GM12878 (cell line): Measurements from ENCODE around the gene RBM6. TPM values are rescaled to one million over a fixed set of nuclear protein-coding genes. Genes with fewer than 3 reads are reported as not detected.
A peak's percentile ranks its signal among the peaks of the same experiment; 100 is the strongest.

Experiments used
- ATAC-seq: fragments of 200-7000 bp; cut with Tn5 transposase; 3 replicates; pipeline ENCODE4 v1.9.1; 2020; ENCODE audit warnings: mild to moderate bottlenecking, moderate library complexity
- BruUV-seq: library from RNA; stranded (reverse); fragments of 400-500 nt; replicated peaks from 2 replicates; lab custom pipeline; 2021; lab: Mats Ljungman, UMichigan
- CTCF ChIA-PET: fragments of 300-600 bp; sonication (Branson Sonifier 250); formaldehyde crosslinking; extraction: SDS; loops from one replicate; lab custom pipeline; 2021; ENCODE audit warnings: inconsistent platforms; lab: Yijun Ruan, JAX
- POLR2A ChIA-PET: fragments of 350-600 bp; formaldehyde crosslinking; extraction: SDS; loops from one replicate; lab custom pipeline; 2021; ENCODE audit warnings: inconsistent platforms; lab: Charles Lee
- RAD21 ChIA-PET: fragments of 300-600 bp; sonication (Branson Sonifier 250); formaldehyde crosslinking; loops from one replicate; lab custom pipeline; 2023; ENCODE audit warnings: antibody characterized with exemption; ENCODE audit not compliant: unreplicated experiment; lab: Charles Lee
- SMC1A ChIA-PET: fragments of 300-600 bp; sonication (Branson Sonifier 250); formaldehyde crosslinking; loops from one replicate; lab custom pipeline; 2023; ENCODE audit not compliant: unreplicated experiment, uncharacterized antibody; lab: Charles Lee
- DNase-seq: peaks from one replicate; pipeline ENCODE4 v3.0.0-alpha.2; 2011; ENCODE audit warnings: low read depth, low spot score
- FAIRE-seq: peaks from 3 replicates; lab custom pipeline; 2011; peaks lifted over from hg19 to GRCh38; lab: Jason Lieb, UNC
- H2AFZ ChIP-seq: 2 replicates; pipeline ENCODE4 v1.6.0; 2011; ENCODE audit warnings: low read depth, low read length, control low read depth; ENCODE audit not compliant: control insufficient read depth
- H3K27ac ChIP-seq: 2 replicates; pipeline ENCODE4 v1.5.1; 2011; ENCODE audit warnings: control low read depth; ENCODE audit not compliant: control insufficient read depth, insufficient read depth
- H3K27me3 ChIP-seq, 2 experiments: replicated peaks in 1 of 2; 2 replicates each; pipeline versions ENCODE4 v1.6.0 to v1.6.1; 2011; ENCODE audit warnings: low read length in 1 of 2; ENCODE audit not compliant: control insufficient read depth in 2 of 2, insufficient read depth in 2 of 2
- H3K36me3 ChIP-seq, 2 experiments: 2 replicates each; pipeline ENCODE4 v1.5.1; 2011; ENCODE audit warnings: low read length in 1 of 2; ENCODE audit not compliant: control insufficient read depth in 2 of 2, insufficient read depth in 2 of 2
- H3K4me1 ChIP-seq: 2 replicates; pipeline ENCODE4 v1.6.1; 2011; ENCODE audit warnings: mild to moderate bottlenecking, low read length, moderate library complexity, mixed read lengths; ENCODE audit not compliant: control insufficient read depth, insufficient read depth
- H3K4me2 ChIP-seq: 2 replicates; pipeline ENCODE4 v1.6.0; 2011; ENCODE audit warnings: control low read depth; ENCODE audit not compliant: control insufficient read depth, insufficient read depth
- H3K4me3 ChIP-seq: fragments of 200-600 bp; sonication (generic); 2 replicates; pipeline ENCODE4 v1.5.1; 2016
- H3K79me2 ChIP-seq: 2 replicates; pipeline ENCODE4 v1.6.0; 2011; ENCODE audit warnings: low read length; ENCODE audit not compliant: control insufficient read depth, insufficient read depth
- H3K9ac ChIP-seq: 2 replicates; pipeline ENCODE4 v1.8.0; 2011; ENCODE audit warnings: low read length, control low read depth, mixed read lengths; ENCODE audit not compliant: control insufficient read depth, insufficient read depth
- H3K9me3 ChIP-seq: replicated peaks from 3 replicates; pipeline ENCODE4 v1.5.1; 2011; ENCODE audit warnings: mild to moderate bottlenecking, low read length; ENCODE audit not compliant: control insufficient read depth, insufficient read depth
- H4K20me1 ChIP-seq: 2 replicates; pipeline ENCODE4 v1.6.0; 2011; ENCODE audit not compliant: control insufficient read depth, insufficient read depth
- EZH2 ChIP-seq: IDR thresholded peaks from 2 replicates; pipeline ENCODE4 v1.6.1; 2012; ENCODE audit warnings: low read depth, mild to moderate bottlenecking, control low read depth, inconsistent platforms, low read length, borderline replicate concordance; ENCODE audit not compliant: control insufficient read depth
- MEF2A ChIP-seq: IDR thresholded peaks from 2 replicates; pipeline ENCODE4 v1.6.1; 2011; ENCODE audit warnings: low read depth, mild to moderate bottlenecking, low read length, moderate library complexity; ENCODE audit not compliant: insufficient read depth
- NFYA ChIP-seq: IDR thresholded peaks from 2 replicates; pipeline ENCODE4 v1.6.1; 2011; ENCODE audit warnings: low read depth, mild to moderate bottlenecking, low read length, improper control_type of control experiment, borderline replicate concordance
- NR2C2 ChIP-seq: IDR thresholded peaks from 2 replicates; pipeline ENCODE4 v1.6.1; 2011; ENCODE audit warnings: borderline replicate concordance, low read depth; ENCODE audit not compliant: control insufficient read depth, insufficient read length
- NRF1 ChIP-seq: conservative IDR thresholded peaks from 2 replicates; pipeline ENCODE4 v1.6.1; 2011; ENCODE audit warnings: mild to moderate bottlenecking, low read depth, low read length, improper control_type of control experiment
- PKNOX1 ChIP-seq: fragments of 450-650 bp; IDR thresholded peaks from 2 replicates; pipeline ENCODE4 v1.6.1; 2016; ENCODE audit warnings: mild to moderate bottlenecking
- SP1 ChIP-seq: IDR thresholded peaks from one replicate; pipeline ENCODE4 v1.6.1; 2011; ENCODE audit warnings: low read depth, low read length
- WGBS: methylation state at CpG from one replicate; pipeline ENCODE4 v1.1.6; 2016; ENCODE audit warnings: low lambda C conversion rate; ENCODE audit not compliant: insufficient replicate concordance, insufficient coverage; ENCODE audit errors: missing lambda C conversion rate; 5-methylcytosine and 5-hydroxymethylcytosine counted together
- in situ Hi-C: fragments of 300-500 bp; cut with MboI; formaldehyde crosslinking; loops from 9 replicates; pipeline ENCODE4 v1.14.3; 2018; ENCODE audit warnings: mixed read lengths
- intact Hi-C: fragments of 100-400 bp; cut with micrococcal nuclease; formaldehyde crosslinking; loops from one replicate; pipeline ENCODE4 v1.14.2; 2022; ENCODE audit not compliant: unreplicated experiment
- polyA plus RNA-seq, 11 experiments: library from polyadenylated mRNA; depleted of rRNA in 4 of 11; unstranded in 6 of 11; stranded (reverse) in 5 of 11; fragments of >200 nt; fragmentation: Nextera tagmentation in 4 of 11; fragmentation: Illumina TruSeq in 1 of 11; extraction: Ambion mirVana in 4 of 11; extraction: Trizol in 1 of 11; gene quantifications; 1 replicate in 1 of 11; 2 replicates in 10 of 11; pipeline versions ENCODE4 v1.2.1 to v1.2.3, GENCODE V29; 2011 to 2016; ENCODE audit warnings: inconsistent platforms in 2 of 11, missing spikeins in 2 of 11, low read depth in 1 of 11
- total RNA-seq, 4 experiments: library from RNA; depleted of rRNA in 3 of 4; stranded (reverse); fragments of >200 nt in 3 of 4; fragmentation: Illumina TruSeq in 1 of 4; extraction: Trizol in 1 of 4; gene quantifications; 2 replicates each; pipeline versions ENCODE4 v1.2.1 to v1.2.3, GENCODE V29; 2013 to 2021

The RBM6 gene
- total and polyA plus RNA-seq, 10 of the 15 experiments (the other 5 are each of a cell fraction or from before 2014, with no cell fraction given): 45.3 to 103 (median 81.3) TPM

DNA sequence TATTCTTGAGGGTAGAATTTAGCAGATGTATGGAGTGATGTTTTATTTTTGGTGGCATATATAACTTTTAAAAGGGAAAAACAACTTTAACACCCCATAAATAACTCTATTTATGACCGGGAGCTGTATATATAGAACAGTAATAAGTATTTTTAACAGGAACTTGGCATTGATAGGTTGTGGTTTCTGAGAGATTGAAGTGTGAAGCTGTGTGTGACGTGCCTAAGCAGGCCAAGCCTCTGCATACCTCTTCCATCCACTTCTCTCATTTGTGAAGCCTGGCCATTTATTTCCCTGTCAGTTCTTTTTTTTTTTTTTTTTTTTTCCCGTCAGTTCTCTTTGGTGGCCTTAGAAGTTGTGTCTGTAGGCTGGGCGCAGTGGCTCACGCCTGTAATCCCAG lies 171.8 kb downstream of the RBM6 start:
- H3K9ac ChIP-seq: no peak overlapping the region
- H3K36me3 ChIP-seq: peaks cover 34 to 68% of the 10 kb centered on the region in 2 experiments
- no TSS peak for BruUV-seq
- H3K4me3 ChIP-seq: no peak overlapping the region
- FAIRE-seq (no peak), ATAC-seq (peak; percentile 56), DNase-seq (no peak)
- TF ChIP-seq NFYA (no peak), PKNOX1 (peak; percentile 15; the same call in 1 of the 2 replicates), NRF1 (no peak), SP1 (no peak), NR2C2 (no peak), EZH2 (no peak), MEF2A (no peak)
- no peak overlapping the region for H3K4me2 ChIP-seq
- CTCF ChIA-PET: interaction anchor here (1.3 to 1.7 kb wide), 2 partner anchors 9 to 17 kb away, joined by 5 read pairs; no protein-coding TSS in a partner anchor
- no peaks in the 10 kb centered on the region for H3K9me3 ChIP-seq
- 42% methylated on average over 2 of the region's 5 CpGs for WGBS
- SMC1A ChIA-PET: no interaction called here
- H3K79me2 ChIP-seq: no peaks in the 10 kb centered on the region
- no peak overlapping the region for H2AFZ ChIP-seq
- H3K4me1 ChIP-seq: no peaks in the 10 kb centered on the region; the same call in 1 of the 2 replicates
- H3K27ac ChIP-seq: no peak overlapping the region
- H3K27me3 ChIP-seq: no peaks in the 10 kb centered on the region
- in situ Hi-C loops: no loop called here
- peaks cover 7% of the 10 kb centered on the region; the same call in 1 of the 2 replicates for H4K20me1 ChIP-seq
- RAD21 ChIA-PET: no interaction called here
- intact Hi-C loops: no loop called here
- POLR2A ChIA-PET: interaction anchor here (0.6 to 0.7 kb wide), 2 partner anchors 20 to 453 kb away, joined by 3 read pairs; no protein-coding TSS in a partner anchor
